Measurements from ENCODE around the gene GLI1.

Gene GLI1

GRCh38 chr12:57514720-57515407 is 55.3 kb downstream of the GLI1 start:
- TF ChIP-seq ZBTB7A (IDR thresholded peaks at IDR 0.05; ENCODE audit: low read depth) = no peak

- TF ChIP-seq TAF1 (IDR thresholded peaks at IDR 0.05; ENCODE audit: low read depth) (no peak), TCF12 (IDR thresholded peaks at IDR 0.05; ENCODE audit: low read depth) (no peak), RAD21 (IDR thresholded peaks at IDR 0.05; ENCODE audit: low read depth) (no peak), REST (IDR thresholded peaks at IDR 0.05; ENCODE audit: low read depth) (no peak), YY1 (IDR thresholded peaks at IDR 0.05; ENCODE audit: low read depth) (no peak), ZBTB7A (IDR thresholded peaks at IDR 0.05; ENCODE audit: low read depth) (no peak), USF1 (IDR thresholded peaks at IDR 0.05) (no peak), EGR1 (IDR thresholded peaks at IDR 0.05) (no peak), EP300 (IDR thresholded peaks at IDR 0.05; ENCODE audit: borderline replicate concordance) (no peak; the same call in 1 of the 2 replicates), CEBPB (IDR thresholded peaks at IDR 0.05) (no peak), FOXM1 (IDR thresholded peaks at IDR 0.05; ENCODE audit: borderline replicate concordance, low read depth) (no peak), TEAD4 (IDR thresholded peaks at IDR 0.05) (no peak), NFIC (IDR thresholded peaks at IDR 0.05) (no peak), CREB1 (IDR thresholded peaks at IDR 0.05; ENCODE audit: low read depth) (no peak), MAX (IDR thresholded peaks at IDR 0.05) (no peak)
Observed at GRCh38 chr12:57515408-57515933, 55.9 kb downstream of the GLI1 start.

GRCh38 chr12:57515934-57516541 is 56.5 kb downstream of the GLI1 start:
- no peak for TF ChIP-seq NFIC (IDR thresholded peaks at IDR 0.05)
- TF ChIP-seq RAD21 (IDR thresholded peaks at IDR 0.05; ENCODE audit: low read depth) = no peak
- no peak for TF ChIP-seq TAF1 (IDR thresholded peaks at IDR 0.05; ENCODE audit: low read depth)
- no peak for TF ChIP-seq MAX (IDR thresholded peaks at IDR 0.05)
- no peak for TF ChIP-seq CEBPB (IDR thresholded peaks at IDR 0.05)
- no peak for TF ChIP-seq CREB1 (IDR thresholded peaks at IDR 0.05; ENCODE audit: low read depth)
- TF ChIP-seq REST (IDR thresholded peaks at IDR 0.05; ENCODE audit: low read depth) = no peak
- TF ChIP-seq TCF12 (IDR thresholded peaks at IDR 0.05; ENCODE audit: low read depth) = no peak
- no peak for TF ChIP-seq EGR1 (IDR thresholded peaks at IDR 0.05)
- TF ChIP-seq FOXM1 (IDR thresholded peaks at IDR 0.05; ENCODE audit: borderline replicate concordance, low read depth) = no peak
- TF ChIP-seq USF1 (IDR thresholded peaks at IDR 0.05) = no peak
- TF ChIP-seq EP300 (IDR thresholded peaks at IDR 0.05; ENCODE audit: borderline replicate concordance) = no peak
- TF ChIP-seq YY1 (IDR thresholded peaks at IDR 0.05; ENCODE audit: low read depth) = no peak
- TF ChIP-seq TEAD4 (IDR thresholded peaks at IDR 0.05) = no peak
- no peak for TF ChIP-seq ZBTB7A (IDR thresholded peaks at IDR 0.05; ENCODE audit: low read depth)

- TF ChIP-seq RAD21 (IDR thresholded peaks at IDR 0.05; ENCODE audit: low read depth) = no peak
- no peak for TF ChIP-seq MAX (IDR thresholded peaks at IDR 0.05)
- no peak for TF ChIP-seq CREB1 (IDR thresholded peaks at IDR 0.05; ENCODE audit: low read depth)
- TF ChIP-seq EGR1 (IDR thresholded peaks at IDR 0.05) = no peak
- no peak for TF ChIP-seq REST (IDR thresholded peaks at IDR 0.05; ENCODE audit: low read depth)
- TF ChIP-seq USF1 (IDR thresholded peaks at IDR 0.05) = no peak
- TF ChIP-seq CEBPB (IDR thresholded peaks at IDR 0.05) = no peak
Observed at GRCh38 chr12:57516617-57517153, 57.1 kb downstream of the GLI1 start.
